ENCODE measurements around the gene CCDC92.

The CCDC92 gene

GRCh38 chr12:123961585-123962345, 10.9 kb downstream of the CCDC92 start:
- Histone ChIP-seq H3K36me3 (ENCODE audit: control insufficient read depth, insufficient read depth, low read length) (no peaks in the 10 kb centered on the region), H3K23ac (ENCODE audit: low read length) (no peak overlapping the region), H3K4me1 (ENCODE audit: control insufficient read depth, low read depth, low read length) (no peaks in the 10 kb centered on the region), H2AK5ac (ENCODE audit: low read length) (no peak overlapping the region), H3K4ac (ENCODE audit: low read depth, low read length) (no peak overlapping the region), H4K8ac (ENCODE audit: low read depth, low read length) (no peak overlapping the region), H3K9ac (ENCODE audit: low read length) (no peak overlapping the region), H2BK5ac (ENCODE audit: low read length) (no peak overlapping the region), H3K4me2 (ENCODE audit: low read length) (no peak overlapping the region), H3K79me1 (ENCODE audit: low read length) (no peaks in the 10 kb centered on the region), H3K4me3 (ENCODE audit: low read length) (no peak overlapping the region), H4K5ac (ENCODE audit: low read length) (no peak overlapping the region), H3K18ac (ENCODE audit: low read length) (no peak overlapping the region), H3K56ac (ENCODE audit: low read length) (no peak overlapping the region), H2BK120ac (ENCODE audit: low read depth, low read length) (no peak overlapping the region), H2BK15ac (replicated peaks; ENCODE audit: low read depth) (no peak overlapping the region), H3K27me3 (ENCODE audit: insufficient read depth, low read length, poor library complexity) (peaks cover 16% of the 10 kb centered on the region), H3K79me2 (ENCODE audit: control insufficient read depth, insufficient read depth, low read length) (no peaks in the 10 kb centered on the region), H3K27ac (ENCODE audit: low read depth, low read length) (no peak overlapping the region)
- no peak for DNase-seq
- WGBS (ENCODE audit: extremely low coverage, insufficient coverage, low lambda C conversion rate): no CpG with 5 or more reads among the region's 12 CpGs

- no CpG with 5 or more reads among the region's 4 CpGs for WGBS (ENCODE audit: extremely low coverage, insufficient coverage, low lambda C conversion rate)
- Histone ChIP-seq H3K4ac (ENCODE audit: low read depth, low read length) (no peak overlapping the region), H3K4me3 (ENCODE audit: low read length) (no peak overlapping the region)
These were observed 11.8 kb downstream of the CCDC92 start for GRCh38 chr12:123960856-123961255.

GRCh38 chr12:123960029-123960735, 12.4 kb downstream of the CCDC92 start:
- Histone ChIP-seq H3K79me2 (ENCODE audit: control insufficient read depth, insufficient read depth, low read length) (no peaks in the 10 kb centered on the region), H3K27ac (ENCODE audit: low read depth, low read length) (no peak overlapping the region)

More at GRCh38 chr12:123960856-123961255, 11.8 kb downstream of the CCDC92 start:
- Histone ChIP-seq H2AK5ac (ENCODE audit: low read length) (no peak overlapping the region), H3K56ac (ENCODE audit: low read length) (no peak overlapping the region), H3K23ac (ENCODE audit: low read length) (no peak overlapping the region), H2BK120ac (ENCODE audit: low read depth, low read length) (no peak overlapping the region), H2BK5ac (ENCODE audit: low read length) (no peak overlapping the region), H3K27me3 (ENCODE audit: insufficient read depth, low read length, poor library complexity) (peaks cover 11% of the 10 kb centered on the region), H3K27ac (ENCODE audit: low read depth, low read length) (no peak overlapping the region), H3K36me3 (ENCODE audit: control insufficient read depth, insufficient read depth, low read length) (no peaks in the 10 kb centered on the region), H3K18ac (ENCODE audit: low read length) (no peak overlapping the region), H3K79me1 (ENCODE audit: low read length) (no peaks in the 10 kb centered on the region), H4K8ac (ENCODE audit: low read depth, low read length) (no peak overlapping the region), H3K4me2 (ENCODE audit: low read length) (no peak overlapping the region), H3K79me2 (ENCODE audit: control insufficient read depth, insufficient read depth, low read length) (no peaks in the 10 kb centered on the region), H4K5ac (ENCODE audit: low read length) (no peak overlapping the region), H3K9ac (ENCODE audit: low read length) (no peak overlapping the region), H2BK15ac (replicated peaks; ENCODE audit: low read depth) (no peak overlapping the region), H3K4me1 (ENCODE audit: control insufficient read depth, low read depth, low read length) (no peaks in the 10 kb centered on the region)
- DNase-seq: no peak

GRCh38 chr12:123958876-123959275, 13.8 kb downstream of the CCDC92 start:
- Histone ChIP-seq H3K4me2 (ENCODE audit: low read length) (no peak overlapping the region), H3K18ac (ENCODE audit: low read length) (no peak overlapping the region), H3K27ac (ENCODE audit: low read depth, low read length) (no peak overlapping the region), H4K8ac (ENCODE audit: low read depth, low read length) (no peak overlapping the region), H2BK15ac (replicated peaks; ENCODE audit: low read depth) (no peak overlapping the region), H3K27me3 (ENCODE audit: insufficient read depth, low read length, poor library complexity) (peaks cover 11% of the 10 kb centered on the region), H3K36me3 (ENCODE audit: control insufficient read depth, insufficient read depth, low read length) (no peaks in the 10 kb centered on the region), H3K23ac (ENCODE audit: low read length) (no peak overlapping the region), H3K79me1 (ENCODE audit: low read length) (no peaks in the 10 kb centered on the region), H3K79me2 (ENCODE audit: control insufficient read depth, insufficient read depth, low read length) (no peaks in the 10 kb centered on the region), H2BK5ac (ENCODE audit: low read length) (no peak overlapping the region), H3K4ac (ENCODE audit: low read depth, low read length) (no peak overlapping the region), H3K56ac (ENCODE audit: low read length) (no peak overlapping the region), H2AK5ac (ENCODE audit: low read length) (no peak overlapping the region), H2BK120ac (ENCODE audit: low read depth, low read length) (no peak overlapping the region), H3K4me3 (ENCODE audit: low read length) (no peak overlapping the region), H4K5ac (ENCODE audit: low read length) (no peak overlapping the region), H3K9ac (ENCODE audit: low read length) (no peak overlapping the region), H3K4me1 (ENCODE audit: control insufficient read depth, low read depth, low read length) (no peaks in the 10 kb centered on the region)
- no peak for DNase-seq
- no CpG with 5 or more reads among the region's 9 CpGs for WGBS (ENCODE audit: extremely low coverage, insufficient coverage, low lambda C conversion rate)

More at GRCh38 chr12:123960029-123960735, 12.4 kb downstream of the CCDC92 start:
- no peak overlapping the region for H3K9ac ChIP-seq (ENCODE audit: low read length)
- no peak overlapping the region for H3K4me3 ChIP-seq (ENCODE audit: low read length)
- no CpG with 5 or more reads among the region's 9 CpGs for WGBS (ENCODE audit: extremely low coverage, insufficient coverage, low lambda C conversion rate)
- no peak overlapping the region for H4K5ac ChIP-seq (ENCODE audit: low read length)
- H3K79me1 ChIP-seq (ENCODE audit: low read length): no peaks in the 10 kb centered on the region
- no peak overlapping the region for H3K18ac ChIP-seq (ENCODE audit: low read length)
- H2AK5ac ChIP-seq (ENCODE audit: low read length): no peak overlapping the region
- peaks cover 11% of the 10 kb centered on the region for H3K27me3 ChIP-seq (ENCODE audit: insufficient read depth, low read length, poor library complexity)
- DNase-seq: no peak
- H2BK5ac ChIP-seq (ENCODE audit: low read length): no peak overlapping the region
- no peak overlapping the region for H2BK120ac ChIP-seq (ENCODE audit: low read depth, low read length)
- H3K4me1 ChIP-seq (ENCODE audit: control insufficient read depth, low read depth, low read length): no peaks in the 10 kb centered on the region
- H3K23ac ChIP-seq (ENCODE audit: low read length): no peak overlapping the region
- H2BK15ac ChIP-seq (replicated peaks; ENCODE audit: low read depth): no peak overlapping the region
- H4K8ac ChIP-seq (ENCODE audit: low read depth, low read length): no peak overlapping the region
- H3K4me2 ChIP-seq (ENCODE audit: low read length): no peak overlapping the region
- no peaks in the 10 kb centered on the region for H3K36me3 ChIP-seq (ENCODE audit: control insufficient read depth, insufficient read depth, low read length)
- no peak overlapping the region for H3K4ac ChIP-seq (ENCODE audit: low read depth, low read length)
- no peak overlapping the region for H3K56ac ChIP-seq (ENCODE audit: low read length)

GRCh38 chr12:123958462-123958861, 14.2 kb downstream of the CCDC92 start:
- Histone ChIP-seq H3K18ac (ENCODE audit: low read length) (no peak overlapping the region), H3K27me3 (ENCODE audit: insufficient read depth, low read length, poor library complexity) (peaks cover 9% of the 10 kb centered on the region), H3K36me3 (ENCODE audit: control insufficient read depth, insufficient read depth, low read length) (no peaks in the 10 kb centered on the region), H3K27ac (ENCODE audit: low read depth, low read length) (no peak overlapping the region), H2BK5ac (ENCODE audit: low read length) (no peak overlapping the region), H3K4me3 (ENCODE audit: low read length) (no peak overlapping the region), H2AK5ac (ENCODE audit: low read length) (no peak overlapping the region), H3K4ac (ENCODE audit: low read depth, low read length) (no peak overlapping the region), H3K9ac (ENCODE audit: low read length) (no peak overlapping the region), H4K5ac (ENCODE audit: low read length) (no peak overlapping the region), H3K4me2 (ENCODE audit: low read length) (no peak overlapping the region), H3K23ac (ENCODE audit: low read length) (no peak overlapping the region), H3K79me2 (ENCODE audit: control insufficient read depth, insufficient read depth, low read length) (no peaks in the 10 kb centered on the region), H2BK15ac (replicated peaks; ENCODE audit: low read depth) (no peak overlapping the region), H3K79me1 (ENCODE audit: low read length) (no peaks in the 10 kb centered on the region), H3K56ac (ENCODE audit: low read length) (no peak overlapping the region), H2BK120ac (ENCODE audit: low read depth, low read length) (no peak overlapping the region), H3K4me1 (ENCODE audit: control insufficient read depth, low read depth, low read length) (no peaks in the 10 kb centered on the region), H4K8ac (ENCODE audit: low read depth, low read length) (no peak overlapping the region)
- DNase-seq: no peak
- no CpG with 5 or more reads among the region's 8 CpGs for WGBS (ENCODE audit: extremely low coverage, insufficient coverage, low lambda C conversion rate)

Measured in mesendoderm (in vitro differentiated cells).